Skeletal muscle tissue (tissue), 4 donors: ENCODE measurements around the gene PDLIM7. TPM values are rescaled to one million over a fixed set of nuclear protein-coding genes. Genes with fewer than 3 reads are reported as not detected.

Experiments
- H3K27ac ChIP-seq: one replicate; pipeline ENCODE4 v1.7.0; 2013; ENCODE audit warnings: mild to moderate bottlenecking, low read depth, low read length, inconsistent platforms
- H3K27me3 ChIP-seq, 3 donors: one replicate each; pipeline ENCODE4 v1.7.0; 2013; ENCODE audit warnings: low read length in 3 of 3; ENCODE audit not compliant: control insufficient read depth in 3 of 3, insufficient read depth in 3 of 3
- H3K36me3 ChIP-seq, 3 donors: one replicate each; pipeline ENCODE4 v1.7.0; 2013; ENCODE audit warnings: low read length in 3 of 3; ENCODE audit not compliant: control insufficient read depth in 3 of 3, insufficient read depth in 3 of 3
- H3K4me1 ChIP-seq, 3 donors: one replicate each; pipeline ENCODE4 v1.7.0; 2013; ENCODE audit warnings: low read length in 3 of 3, mild to moderate bottlenecking in 3 of 3; ENCODE audit not compliant: control insufficient read depth in 3 of 3, insufficient read depth in 3 of 3
- H3K4me3 ChIP-seq, 3 donors: one replicate each; pipeline ENCODE4 v1.7.0; 2013; ENCODE audit warnings: low read length in 3 of 3
- H3K9ac ChIP-seq, 3 donors: one replicate each; pipeline ENCODE4 v1.7.0; 2013; ENCODE audit warnings: low read length in 3 of 3, mild to moderate bottlenecking in 3 of 3, moderate library complexity in 2 of 3, low read depth in 1 of 3
- H3K9me3 ChIP-seq, 3 donors: one replicate each; pipeline ENCODE4 v1.7.0; 2013; ENCODE audit warnings: low read length in 3 of 3; ENCODE audit not compliant: control insufficient read depth in 3 of 3
- total RNA-seq: library from RNA; depleted of rRNA; stranded (reverse); fragments of >200 nt; gene quantifications from one replicate; pipeline ENCODE4 v1.2.3, GENCODE V29; 2014
- donor health status: Osteomylitis.

PDLIM7 gene
- total RNA-seq, 1 donor from 2014 or later = 44.9 TPM

GRCh38 chr5:177476531-177477233 is 20.7 kb downstream of the PDLIM7 start:
- Histone ChIP-seq H3K36me3 (peaks cover 0 to 1% (median under 1%) of the 10 kb centered on the region in 3 donors), H3K9ac (no peak overlapping the region), H3K4me3 (no peak overlapping the region), H3K27ac (no peak overlapping the region), H3K9me3 (no peaks in the 10 kb centered on the region), H3K4me1 (peaks cover 29 to 38% (median 33%) of the 10 kb centered on the region in 3 donors), H3K27me3 (peaks cover 0 to 6% (median 0%) of the 10 kb centered on the region in 3 donors)

GRCh38 chr5:177475563-177476427 is 21.6 kb downstream of the PDLIM7 start:
- Histone ChIP-seq H3K9me3 (no peaks in the 10 kb centered on the region), H3K4me1 (peaks cover 37 to 43% (median 39%) of the 10 kb centered on the region in 3 donors), H3K27ac (no peak overlapping the region), H3K9ac (no peak overlapping the region), H3K27me3 (peaks cover 0 to 6% (median 0%) of the 10 kb centered on the region in 3 donors), H3K36me3 (no peaks in the 10 kb centered on the region), H3K4me3 (no peak overlapping the region)

GRCh38 chr5:177474846-177475562 is 22.4 kb downstream of the PDLIM7 start:
- H3K27ac ChIP-seq = no peak overlapping the region
- peak overlapping the region in 1 of 3 donors; percentile 50 for H3K9ac ChIP-seq
- no peaks in the 10 kb centered on the region for H3K9me3 ChIP-seq
- no peaks in the 10 kb centered on the region for H3K36me3 ChIP-seq
- peaks cover 0 to 6% (median 0%) of the 10 kb centered on the region in 3 donors for H3K27me3 ChIP-seq
- no peak overlapping the region for H3K4me3 ChIP-seq
- peaks cover 44 to 48% (median 45%) of the 10 kb centered on the region in 3 donors for H3K4me1 ChIP-seq

- Histone ChIP-seq H3K4me3 (peak overlapping the region in 1 of 3 donors; percentile 29), H3K27me3 (peaks cover 0 to 6% (median 0%) of the 10 kb centered on the region in 3 donors), H3K4me1 (peaks cover 42 to 45% (median 42%) of the 10 kb centered on the region in 3 donors), H3K9ac (peak overlapping the region in 1 of 3 donors; percentile 50), H3K36me3 (no peaks in the 10 kb centered on the region), H3K9me3 (no peaks in the 10 kb centered on the region), H3K27ac (no peak overlapping the region)
Observed at GRCh38 chr5:177474002-177474476, 23.4 kb downstream of the PDLIM7 start.

- Histone ChIP-seq H3K9me3 (no peaks in the 10 kb centered on the region), H3K27ac (peak within 1 kb of the TSS; percentile 47), H3K4me1 (peaks cover 37 to 40% (median 39%) of the 10 kb centered on the region in 3 donors), H3K4me3 (peak within 1 kb of the TSS; percentile 59 to 66 (median 59)), H3K36me3 (peaks cover 0 to under 1% (median 0%) of the 10 kb centered on the region in 3 donors), H3K27me3 (peaks cover 0 to 6% (median 0%) of the 10 kb centered on the region in 3 donors), H3K9ac (peak within 1 kb of the TSS; percentile 51 to 72 (median 56))
Observed at GRCh38 chr5:177473443-177474001, 23.9 kb downstream of the PDLIM7 start, which contains the start of gene DBN1. TSS of gene DBN1 (minus strand) at chr5:177473634. CDS start at chr5:177473521, 113 bp downstream.

GRCh38 chr5:177472460-177473442 is 24.7 kb downstream of the PDLIM7 start:
- peak overlapping the region; percentile 51 to 72 (median 56) for H3K9ac ChIP-seq
- peak overlapping the region; percentile 59 to 66 (median 59) for H3K4me3 ChIP-seq
- H3K27me3 ChIP-seq = peaks cover 0 to 6% (median 0%) of the 10 kb centered on the region in 3 donors
- peaks cover 33 to 39% (median 34%) of the 10 kb centered on the region in 3 donors for H3K4me1 ChIP-seq
- no peaks in the 10 kb centered on the region for H3K9me3 ChIP-seq
- peaks cover 0 to 2% (median 0%) of the 10 kb centered on the region in 3 donors for H3K36me3 ChIP-seq
- H3K27ac ChIP-seq = peak overlapping the region; percentile 47

GRCh38 chr5:177471610-177472356 is 25.6 kb downstream of the PDLIM7 start:
- peaks cover 29 to 39% (median 34%) of the 10 kb centered on the region in 3 donors for H3K4me1 ChIP-seq
- H3K9ac ChIP-seq = peak overlapping the region in 2 of 3 donors; percentile 56 to 72
- peak overlapping the region; percentile 59 to 66 (median 59) for H3K4me3 ChIP-seq
- peaks cover 0 to 6% (median 0%) of the 10 kb centered on the region in 3 donors for H3K27me3 ChIP-seq
- H3K36me3 ChIP-seq = peaks cover 0 to 3% (median 2%) of the 10 kb centered on the region in 3 donors
- peak overlapping the region; percentile 47 for H3K27ac ChIP-seq
- no peaks in the 10 kb centered on the region for H3K9me3 ChIP-seq
